HG03432 (cell line): ENCODE measurements around the gene DNAH10.
A peak's percentile ranks its signal among the peaks of the same experiment; 100 is the strongest.

Experiments used
- ATAC-seq: cut with Tn5 transposase; IDR thresholded peaks from one replicate; pipeline ENCODE4 v1.9.1; 2021; ENCODE audit warnings: mild to moderate bottlenecking, moderate library complexity; ENCODE audit not compliant: unreplicated experiment

DNAH10 gene, protein sequence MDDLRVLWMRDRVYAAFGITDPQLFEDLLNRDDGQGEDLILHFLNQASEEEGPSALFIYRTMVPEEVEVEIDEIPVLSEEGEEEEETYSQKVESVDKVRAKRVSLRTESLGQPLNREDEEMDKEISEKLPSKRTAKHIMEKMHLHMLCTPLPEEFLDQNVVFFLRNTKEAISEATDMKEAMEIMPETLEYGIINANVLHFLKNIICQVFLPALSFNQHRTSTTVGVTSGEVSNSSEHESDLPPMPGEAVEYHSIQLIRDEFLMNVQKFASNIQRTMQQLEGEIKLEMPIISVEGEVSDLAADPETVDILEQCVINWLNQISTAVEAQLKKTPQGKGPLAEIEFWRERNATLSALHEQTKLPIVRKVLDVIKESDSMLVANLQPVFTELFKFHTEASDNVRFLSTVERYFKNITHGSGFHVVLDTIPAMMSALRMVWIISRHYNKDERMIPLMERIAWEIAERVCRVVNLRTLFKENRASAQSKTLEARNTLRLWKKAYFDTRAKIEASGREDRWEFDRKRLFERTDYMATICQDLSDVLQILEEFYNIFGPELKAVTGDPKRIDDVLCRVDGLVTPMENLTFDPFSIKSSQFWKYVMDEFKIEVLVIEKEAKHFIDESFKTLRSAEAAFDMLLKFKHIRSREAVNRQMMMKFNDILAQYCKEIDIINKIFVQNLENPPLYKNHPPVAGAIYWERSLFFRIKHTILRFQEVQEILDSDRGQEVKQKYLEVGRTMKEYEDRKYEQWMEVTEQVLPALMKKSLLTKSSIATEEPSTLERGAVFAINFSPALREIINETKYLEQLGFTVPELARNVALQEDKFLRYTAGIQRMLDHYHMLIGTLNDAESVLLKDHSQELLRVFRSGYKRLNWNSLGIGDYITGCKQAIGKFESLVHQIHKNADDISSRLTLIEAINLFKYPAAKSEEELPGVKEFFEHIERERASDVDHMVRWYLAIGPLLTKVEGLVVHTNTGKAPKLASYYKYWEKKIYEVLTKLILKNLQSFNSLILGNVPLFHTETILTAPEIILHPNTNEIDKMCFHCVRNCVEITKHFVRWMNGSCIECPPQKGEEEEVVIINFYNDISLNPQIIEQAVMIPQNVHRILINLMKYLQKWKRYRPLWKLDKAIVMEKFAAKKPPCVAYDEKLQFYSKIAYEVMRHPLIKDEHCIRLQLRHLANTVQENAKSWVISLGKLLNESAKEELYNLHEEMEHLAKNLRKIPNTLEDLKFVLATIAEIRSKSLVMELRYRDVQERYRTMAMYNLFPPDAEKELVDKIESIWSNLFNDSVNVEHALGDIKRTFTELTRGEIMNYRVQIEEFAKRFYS (N-terminal part only)

GRCh38 chr12:123761841-123762714 is at the start of gene DNAH10:
Gene DNAH10 (plus strand): TSS chr12:123762301. CDS start chr12:123762337, 36 bp downstream.
- ATAC-seq: peak; percentile 84

- ATAC-seq: no peak
Observed at GRCh38 chr12:123712780-123713319, 49.3 kb upstream of the DNAH10 start.

GRCh38 chr12:123713398-123713797 is 48.7 kb upstream of the DNAH10 start:
- ATAC-seq: no peak

DNA sequence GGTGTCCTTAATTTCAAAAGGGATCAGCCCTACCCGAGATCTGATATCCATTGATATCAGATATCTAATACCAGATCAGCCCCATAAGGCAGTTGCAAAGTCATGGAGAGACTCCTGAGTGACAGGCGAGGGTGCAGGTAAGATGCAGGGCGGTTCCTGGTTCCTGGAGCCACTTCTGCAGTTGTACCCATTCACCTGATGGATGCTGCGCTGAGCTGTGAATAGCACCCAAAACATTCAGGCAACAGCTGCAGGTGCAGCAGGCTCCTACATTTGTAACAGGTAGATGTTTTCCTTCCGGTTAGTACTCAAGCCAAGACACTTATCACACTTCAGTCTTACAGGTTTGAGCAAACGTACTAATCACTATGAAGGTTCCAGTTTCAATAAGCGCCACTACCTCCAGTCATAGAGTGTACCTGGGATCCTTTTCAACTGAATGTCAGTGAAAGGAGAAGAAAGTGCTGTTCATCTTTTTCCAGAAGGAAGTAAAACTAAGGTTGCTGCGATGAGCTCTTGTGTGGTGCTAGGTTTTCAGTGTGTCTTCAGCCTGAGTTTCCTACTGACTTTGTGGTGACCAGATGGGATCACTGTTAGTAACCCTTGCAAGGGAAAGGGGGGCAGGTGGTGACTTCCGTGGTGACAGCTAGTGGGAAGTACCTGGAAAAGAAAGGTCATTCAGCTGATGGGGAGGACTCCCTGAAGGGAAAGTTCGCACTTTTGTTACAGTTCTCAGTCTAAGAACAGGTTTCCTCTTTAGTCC is 48.1 kb upstream of the DNAH10 start:
- no peak for ATAC-seq

DNA sequence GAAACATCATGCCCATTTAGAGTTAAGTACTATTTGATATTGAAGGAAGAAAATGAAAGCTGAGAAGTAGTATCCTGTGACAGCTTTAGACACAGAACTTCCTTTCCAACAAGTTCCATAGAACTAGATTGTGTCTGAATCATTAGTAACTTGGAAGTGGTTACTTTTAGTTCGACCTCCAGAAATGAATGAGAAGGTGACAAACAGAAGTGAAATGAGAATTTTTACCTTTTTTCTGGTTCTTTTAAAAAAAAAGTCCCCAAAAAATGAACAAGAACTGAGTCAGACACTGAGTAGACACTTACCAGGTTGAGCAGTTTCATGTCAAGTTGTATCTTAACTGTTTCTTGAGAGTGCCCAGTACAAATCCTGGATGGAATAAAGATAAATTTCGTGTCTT is 46.9 kb upstream of the DNAH10 start:
- ATAC-seq: no peak

GRCh38 chr12:123717350-123717749 is 44.8 kb upstream of the DNAH10 start:
- ATAC-seq: no peak

GRCh38 chr12:123720141-123720814 is 41.8 kb upstream of the DNAH10 start:
- ATAC-seq: no peak

DNA sequence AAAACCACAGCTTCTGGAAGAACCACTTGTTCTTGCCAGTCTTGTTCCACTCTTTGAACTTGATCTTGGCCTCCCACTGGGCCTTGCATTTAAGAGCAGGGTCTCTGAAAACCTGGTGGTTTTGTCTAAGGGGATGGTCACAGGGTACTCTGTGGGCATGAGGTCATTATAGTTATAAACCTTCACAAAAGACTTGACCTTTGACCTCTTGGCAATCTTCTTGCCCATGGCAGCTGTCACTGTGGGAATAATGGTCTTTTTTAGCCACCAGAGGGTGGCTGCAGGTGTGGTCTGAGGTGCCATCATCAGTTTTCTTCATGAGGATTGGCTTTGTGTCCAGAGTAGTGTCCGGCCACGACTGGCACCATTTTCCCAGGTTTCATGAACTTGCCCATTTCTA is 40.9 kb upstream of the DNAH10 start:
- no peak for ATAC-seq

- ATAC-seq: no peak
Observed at GRCh38 chr12:123723011-123723410, 39.1 kb upstream of the DNAH10 start.

DNA sequence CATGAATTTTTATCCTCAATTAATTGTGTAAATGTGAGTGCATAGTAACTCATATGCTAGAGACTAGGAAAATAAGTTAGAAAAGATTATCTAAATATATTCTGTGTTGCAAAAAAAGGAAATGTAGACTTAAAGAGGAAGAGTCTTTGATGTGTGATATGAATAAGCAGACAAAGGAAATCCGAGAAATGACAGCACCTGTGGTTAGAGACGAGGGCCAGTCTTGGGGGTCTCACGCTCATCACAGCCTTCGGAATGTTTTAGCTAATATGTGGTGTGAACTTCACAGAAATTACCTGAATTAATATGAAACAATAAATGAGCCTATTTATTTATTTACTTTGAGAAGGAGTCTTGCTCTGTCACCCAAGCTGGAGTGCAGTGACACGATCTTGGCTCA is 38.3 kb upstream of the DNAH10 start:
- ATAC-seq: no peak

GRCh38 chr12:123726244-123726643 is 35.9 kb upstream of the DNAH10 start:
- no peak for ATAC-seq

DNA sequence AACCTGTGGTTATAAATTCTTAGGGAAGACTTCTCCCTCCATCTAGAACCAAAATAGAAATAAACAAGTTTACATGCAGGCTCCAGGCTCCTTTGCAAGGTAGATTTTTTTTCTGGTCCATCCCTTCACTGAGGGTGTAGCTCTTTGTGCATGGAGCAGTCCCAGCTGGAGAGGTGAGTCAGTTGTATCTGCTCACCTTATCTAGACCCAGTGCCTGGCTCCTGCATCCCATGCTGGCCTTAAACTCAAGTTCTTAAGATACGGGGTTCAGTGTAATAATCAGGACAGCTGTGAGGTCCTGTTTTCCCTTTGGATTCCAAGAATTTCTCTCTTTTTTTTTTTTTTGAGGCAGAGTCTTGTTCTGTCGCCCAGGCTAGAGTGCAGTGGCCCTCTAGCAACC is 35.1 kb upstream of the DNAH10 start:
- ATAC-seq: no peak

- ATAC-seq: no peak
Observed at GRCh38 chr12:123727878-123728277, 34.2 kb upstream of the DNAH10 start.

DNA sequence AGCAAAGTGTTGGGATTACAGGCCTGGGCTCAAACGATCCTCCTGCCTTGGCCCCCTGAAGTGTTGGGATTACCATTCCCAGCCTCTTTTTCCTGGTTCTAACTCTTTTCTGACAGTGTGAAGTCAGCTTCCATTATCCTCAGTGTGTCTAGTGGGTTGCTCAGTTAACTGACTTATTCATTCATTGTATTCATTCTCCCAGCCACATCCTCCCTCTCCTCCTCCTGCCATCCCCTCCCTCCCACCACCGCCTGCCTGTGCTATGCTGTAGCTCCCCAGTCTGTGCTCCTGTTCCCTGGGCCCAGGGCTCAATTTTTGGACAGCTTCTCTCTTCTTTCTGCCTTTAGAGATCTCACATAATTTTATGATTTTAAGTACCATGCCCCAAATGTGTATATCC is 30.5 kb upstream of the DNAH10 start:
- no peak for ATAC-seq

GRCh38 chr12:123732251-123732650 is 29.9 kb upstream of the DNAH10 start:
- ATAC-seq: no peak

- ATAC-seq: no peak
Observed at GRCh38 chr12:123733229-123733628, 28.9 kb upstream of the DNAH10 start.

GRCh38 chr12:123734268-123734667 is 27.8 kb upstream of the DNAH10 start:
- ATAC-seq: no peak

- no peak for ATAC-seq
Observed at GRCh38 chr12:123741937-123742572, 20.0 kb upstream of the DNAH10 start.
